Activated CD8-positive, alpha-beta T cell treated with anti-CD3 and anti-CD28 coated beads for 36 hours (primary cell): Measurements from ENCODE around the gene KMT2C. TPM values are rescaled to one million over a fixed set of nuclear protein-coding genes. Genes with fewer than 3 reads are reported as not detected.

Source experiments
- ATAC-seq: fragments of 200-7000 bp; cut with Tn5 transposase; one replicate; pipeline ENCODE4 v1.10.0; 2021; ENCODE audit warnings: mild to moderate bottlenecking, moderate library complexity
- CTCF ChIA-PET: fragments of 350-600 bp; sonication (Branson Sonifier 250); formaldehyde crosslinking; loops from one replicate; lab custom pipeline; 2021; ENCODE audit warnings: antibody characterized with exemption; lab: Charles Lee
- POLR2A ChIA-PET: fragments of 350-600 bp; sonication (Branson Sonifier 250); formaldehyde crosslinking; loops from one replicate; lab custom pipeline; 2021; ENCODE audit warnings: antibody characterized with exemption; lab: Charles Lee
- DNase-seq: peaks from one replicate; pipeline ENCODE4 v3.0.0-alpha.2; 2020
- H3K27ac Mint-ChIP-seq: one replicate; pipeline ENCODE4 v1.8.0; 2021; ENCODE audit warnings: mild to moderate bottlenecking, mixed read lengths
- H3K27me3 Mint-ChIP-seq: one replicate; pipeline ENCODE4 v1.8.0; 2021; ENCODE audit warnings: mixed read lengths
- H3K36me3 Mint-ChIP-seq: one replicate; pipeline ENCODE4 v1.8.0; 2021; ENCODE audit warnings: low read depth, mixed read lengths
- H3K4me1 Mint-ChIP-seq: one replicate; pipeline ENCODE4 v1.8.0; 2021; ENCODE audit warnings: low read depth, mixed read lengths
- H3K4me3 Mint-ChIP-seq: one replicate; pipeline ENCODE4 v1.8.0; 2021; ENCODE audit warnings: mild to moderate bottlenecking, moderate library complexity, mixed read lengths
- H3K9me3 Mint-ChIP-seq: one replicate; pipeline ENCODE4 v1.8.0; 2021; ENCODE audit warnings: mixed read lengths
- CTCF ChIP-seq: fragments of 200-600 bp; IDR thresholded peaks from one replicate; pipeline ENCODE4 v1.8.0; 2022; ENCODE audit warnings: antibody characterized with exemption, mild to moderate bottlenecking
- intact Hi-C: fragments of 100-400 bp; cut with micrococcal nuclease; formaldehyde crosslinking; loops from one replicate; pipeline ENCODE4 v1.10.0; 2022
- total RNA-seq, 2 experiments: library from RNA; stranded (reverse); gene quantifications; one replicate each; pipeline ENCODE4 v1.2.3, GENCODE V29; 2021

KMT2C gene
- total RNA-seq, 2 experiments from 2014 or later = 48.5 to 52.8 TPM

- TF ChIP-seq CTCF = no peak
- Mint-ChIP-seq H3K4me3 (no peak overlapping the region), H3K36me3 (peaks cover 30% of the 10 kb centered on the region), H3K27ac (no peak overlapping the region), H3K27me3 (no peaks in the 10 kb centered on the region), H3K9me3 (no peaks in the 10 kb centered on the region), H3K4me1 (peaks cover 16% of the 10 kb centered on the region)
- ATAC-seq = no peak
- intact Hi-C loops = no loop called here
- POLR2A ChIA-PET = no interaction called here
- no peak for DNase-seq
- CTCF ChIA-PET = interaction anchor here (0.7 to 1.2 kb wide), 2 partner anchors 9 to 10 kb away, joined by 3 to 4 read pairs; no protein-coding TSS in a partner anchor
Observed at GRCh38 chr7:152328234-152328633, 107.6 kb downstream of the KMT2C start.

GRCh38 chr7:152315845-152316244 lies 120.0 kb downstream of the KMT2C start:
- DNase-seq (no peak), ATAC-seq (no peak)
- no peaks in the 10 kb centered on the region for H3K27me3 Mint-ChIP-seq
- CTCF ChIA-PET = interaction anchor here (1.3 to 1.5 kb wide), 4 partner anchors 8 to 21 kb away, joined by 3 to 6 read pairs (median 4); no protein-coding TSS in a partner anchor
- H3K9me3 Mint-ChIP-seq = no peaks in the 10 kb centered on the region
- peaks cover 20% of the 10 kb centered on the region for H3K36me3 Mint-ChIP-seq
- H3K4me1 Mint-ChIP-seq = peaks cover 34% of the 10 kb centered on the region
- no peak for TF ChIP-seq CTCF
- H3K4me3 Mint-ChIP-seq = no peak overlapping the region
- intact Hi-C loops = no loop called here
- POLR2A ChIA-PET = interaction anchor here (1.1 kb wide), 1 partner anchor 445 kb away, joined by 4 read pairs; no protein-coding TSS in a partner anchor
- H3K27ac Mint-ChIP-seq = no peak overlapping the region

- ChIA-PET CTCF (interaction anchor here (1.0 to 1.5 kb wide), 2 partner anchors 10 to 11 kb away, joined by 4 read pairs; no protein-coding TSS in a partner anchor), POLR2A (no interaction called here)
- Mint-ChIP-seq H3K27me3 (no peaks in the 10 kb centered on the region), H3K4me1 (peaks cover 32% of the 10 kb centered on the region), H3K9me3 (no peaks in the 10 kb centered on the region), H3K4me3 (no peak overlapping the region), H3K27ac (peak overlapping the region; percentile 26), H3K36me3 (peaks cover 25% of the 10 kb centered on the region)
- peak; percentile 30 for ATAC-seq
- intact Hi-C loops = no loop called here
- no peak for DNase-seq
- TF ChIP-seq CTCF = no peak
Observed at GRCh38 chr7:152313831-152314604, 121.8 kb downstream of the KMT2C start.

GRCh38 chr7:152313217-152313616 lies 122.6 kb downstream of the KMT2C start:
- no peak for TF ChIP-seq CTCF
- Mint-ChIP-seq H3K4me3 (no peak overlapping the region), H3K36me3 (peaks cover 25% of the 10 kb centered on the region), H3K27ac (no peak overlapping the region), H3K27me3 (no peaks in the 10 kb centered on the region), H3K9me3 (no peaks in the 10 kb centered on the region), H3K4me1 (peaks cover 32% of the 10 kb centered on the region)
- ATAC-seq (no peak), DNase-seq (no peak)
- POLR2A ChIA-PET = no interaction called here
- CTCF ChIA-PET = interaction anchor here (1.0 to 1.5 kb wide), 2 partner anchors 9 to 12 kb away, joined by 4 read pairs; no protein-coding TSS in a partner anchor
- intact Hi-C loops = no loop called here

GRCh38 chr7:152312316-152312715 lies 123.5 kb downstream of the KMT2C start:
- intact Hi-C loops = no loop called here
- Mint-ChIP-seq H3K27me3 (no peaks in the 10 kb centered on the region), H3K27ac (no peak overlapping the region), H3K9me3 (no peaks in the 10 kb centered on the region), H3K4me1 (peaks cover 28% of the 10 kb centered on the region), H3K36me3 (peaks cover 23% of the 10 kb centered on the region), H3K4me3 (no peak overlapping the region)
- ChIA-PET POLR2A (interaction anchor here (0.6 kb wide), 1 partner anchor 124 kb away, joined by 3 read pairs; no protein-coding TSS in a partner anchor), CTCF (no interaction called here)
- no peak for ATAC-seq
- TF ChIP-seq CTCF = no peak
- no peak for DNase-seq
